MCF 10A (cell line): Measurements from ENCODE around the gene BRIX1. TPM values are rescaled to one million over a fixed set of nuclear protein-coding genes. Genes with fewer than 3 reads are reported as not detected.

Experiments used
- BruUV-seq: library from RNA; stranded (reverse); fragments of 400-500 nt; replicated peaks from 2 replicates; lab custom pipeline; 2021; lab: Mats Ljungman, UMichigan
- CTCF ChIA-PET: fragments of 300-600 bp; sonication (Branson Sonifier 250); formaldehyde crosslinking; extraction: SDS; loops from one replicate; lab custom pipeline; 2021; ENCODE audit warnings: antibody characterized with exemption, inconsistent platforms; lab: Yijun Ruan, JAX
- POLR2A ChIA-PET: fragments of 300-600, 350-650 bp; sonication (Branson Sonifier 250); formaldehyde crosslinking; extraction: SDS; loops from one replicate; lab custom pipeline; 2020; ENCODE audit warnings: antibody characterized with exemption, inconsistent platforms; lab: Yijun Ruan, JAX
- DNase-seq: peaks from one replicate; pipeline ENCODE4 v3.0.0-alpha.2; 2018; ENCODE audit not compliant: unreplicated experiment
- H3K27ac Mint-ChIP-seq: one replicate; pipeline ENCODE4 v1.8.0; 2022; ENCODE audit warnings: mild to moderate bottlenecking, low read depth, mixed read lengths; ENCODE audit not compliant: unreplicated experiment
- H3K27me3 Mint-ChIP-seq: one replicate; pipeline ENCODE4 v1.8.0; 2022; ENCODE audit warnings: mixed read lengths; ENCODE audit not compliant: insufficient read depth, unreplicated experiment
- H3K36me3 Mint-ChIP-seq: one replicate; pipeline ENCODE4 v1.8.0; 2022; ENCODE audit warnings: mild to moderate bottlenecking, moderate library complexity, mixed read lengths; ENCODE audit not compliant: insufficient read depth, unreplicated experiment
- H3K4me1 Mint-ChIP-seq: one replicate; pipeline ENCODE4 v1.8.0; 2022; ENCODE audit warnings: mixed read lengths; ENCODE audit not compliant: insufficient read depth, unreplicated experiment
- H3K4me3 Mint-ChIP-seq: one replicate; pipeline ENCODE4 v1.8.0; 2022; ENCODE audit warnings: mild to moderate bottlenecking, moderate library complexity, mixed read lengths; ENCODE audit not compliant: unreplicated experiment
- H3K9me3 Mint-ChIP-seq: one replicate; pipeline ENCODE4 v1.8.0; 2022; ENCODE audit warnings: mixed read lengths; ENCODE audit not compliant: unreplicated experiment
- intact Hi-C: fragments of 100-400 bp; cut with micrococcal nuclease; formaldehyde crosslinking; loops from 2 replicates; pipeline ENCODE4 v1.14.1; 2022
- total RNA-seq: library from RNA; stranded (reverse); gene quantifications from 2 replicates; pipeline ENCODE4 v1.2.3, GENCODE V29; 2022
- TF ChIP-seq, protein P1 (sequence below): fragments of 200-600 bp; IDR thresholded peaks from one replicate; pipeline ENCODE4 v1.8.0; 2022; ENCODE audit warnings: antibody characterized with exemption, mild to moderate bottlenecking; ENCODE audit not compliant: unreplicated experiment

The BRIX1 gene
- total RNA-seq, 1 experiment from 2014 or later = 50.8 TPM

DNA sequence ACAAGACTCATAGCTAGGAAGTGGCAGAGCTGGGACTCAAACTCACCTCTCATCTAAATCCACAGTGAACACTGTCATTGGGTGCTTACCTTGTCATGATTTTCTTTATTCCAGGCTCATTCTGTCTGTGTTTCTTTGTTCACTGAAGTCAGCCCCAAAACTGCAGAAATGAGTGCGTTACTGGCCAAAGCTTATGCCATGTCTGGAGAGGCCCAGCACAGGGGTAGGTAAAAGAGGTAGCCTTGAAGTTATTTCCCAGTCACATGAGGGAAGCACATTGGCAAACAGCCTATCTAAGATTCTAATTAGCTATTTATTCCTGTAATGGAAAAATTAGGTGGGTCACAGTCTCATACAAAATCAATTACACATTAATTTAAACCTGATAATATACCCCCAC is 46.7 kb upstream of the BRIX1 start:
- TF ChIP-seq, protein P1, sequence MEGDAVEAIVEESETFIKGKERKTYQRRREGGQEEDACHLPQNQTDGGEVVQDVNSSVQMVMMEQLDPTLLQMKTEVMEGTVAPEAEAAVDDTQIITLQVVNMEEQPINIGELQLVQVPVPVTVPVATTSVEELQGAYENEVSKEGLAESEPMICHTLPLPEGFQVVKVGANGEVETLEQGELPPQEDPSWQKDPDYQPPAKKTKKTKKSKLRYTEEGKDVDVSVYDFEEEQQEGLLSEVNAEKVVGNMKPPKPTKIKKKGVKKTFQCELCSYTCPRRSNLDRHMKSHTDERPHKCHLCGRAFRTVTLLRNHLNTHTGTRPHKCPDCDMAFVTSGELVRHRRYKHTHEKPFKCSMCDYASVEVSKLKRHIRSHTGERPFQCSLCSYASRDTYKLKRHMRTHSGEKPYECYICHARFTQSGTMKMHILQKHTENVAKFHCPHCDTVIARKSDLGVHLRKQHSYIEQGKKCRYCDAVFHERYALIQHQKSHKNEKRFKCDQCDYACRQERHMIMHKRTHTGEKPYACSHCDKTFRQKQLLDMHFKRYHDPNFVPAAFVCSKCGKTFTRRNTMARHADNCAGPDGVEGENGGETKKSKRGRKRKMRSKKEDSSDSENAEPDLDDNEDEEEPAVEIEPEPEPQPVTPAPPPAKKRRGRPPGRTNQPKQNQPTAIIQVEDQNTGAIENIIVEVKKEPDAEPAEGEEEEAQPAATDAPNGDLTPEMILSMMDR = no peak
- Mint-ChIP-seq H3K27ac (no peak overlapping the region), H3K27me3 (no peaks in the 10 kb centered on the region), H3K36me3 (no peaks in the 10 kb centered on the region), H3K4me1 (no peaks in the 10 kb centered on the region), H3K4me3 (no peak overlapping the region), H3K9me3 (no peaks in the 10 kb centered on the region)
- POLR2A ChIA-PET = interaction anchor here (0.5 to 1.1 kb wide), 2 partner anchors 27 to 28 kb away, joined by 3 read pairs; no protein-coding TSS in a partner anchor
- CTCF ChIA-PET = interaction anchor here (1.2 kb wide), 1 partner anchor 257 kb away, joined by 3 read pairs; no protein-coding TSS in a partner anchor
- no peak for DNase-seq
- intact Hi-C loops = no loop called here
- no TSS peak for BruUV-seq

GRCh38 chr5:34869256-34869655 is 46.3 kb upstream of the BRIX1 start:
- Mint-ChIP-seq H3K9me3 (no peaks in the 10 kb centered on the region), H3K4me1 (no peaks in the 10 kb centered on the region), H3K4me3 (no peak overlapping the region), H3K27ac (no peak overlapping the region), H3K27me3 (no peaks in the 10 kb centered on the region), H3K36me3 (no peaks in the 10 kb centered on the region)
- TF ChIP-seq, protein P1 = no peak
- intact Hi-C loops = no loop called here
- no peak for DNase-seq
- CTCF ChIA-PET = no interaction called here
- BruUV-seq = no TSS peak
- POLR2A ChIA-PET = interaction anchor here (0.5 to 1.1 kb wide), 2 partner anchors 27 to 28 kb away, joined by 3 read pairs; no protein-coding TSS in a partner anchor

GRCh38 chr5:34870382-34870781 is 45.1 kb upstream of the BRIX1 start:
- TF ChIP-seq, protein P1 = no peak
- intact Hi-C loops = no loop called here
- Mint-ChIP-seq H3K9me3 (no peaks in the 10 kb centered on the region), H3K27me3 (no peaks in the 10 kb centered on the region), H3K36me3 (no peaks in the 10 kb centered on the region), H3K27ac (no peak overlapping the region), H3K4me3 (no peak overlapping the region), H3K4me1 (no peaks in the 10 kb centered on the region)
- ChIA-PET POLR2A (no interaction called here), CTCF (interaction anchor here (1.1 kb wide), 2 partner anchors 333 to 384 kb away, joined by 3 to 8 read pairs; no protein-coding TSS in a partner anchor)
- DNase-seq = no peak
- BruUV-seq = no TSS peak

GRCh38 chr5:34876275-34876674 is 39.2 kb upstream of the BRIX1 start:
- Mint-ChIP-seq H3K9me3 (no peaks in the 10 kb centered on the region), H3K36me3 (no peaks in the 10 kb centered on the region), H3K4me1 (no peaks in the 10 kb centered on the region), H3K4me3 (no peak overlapping the region), H3K27me3 (no peaks in the 10 kb centered on the region), H3K27ac (no peak overlapping the region)
- no TSS peak for BruUV-seq
- ChIA-PET POLR2A (interaction anchor here (0.7 to 1.5 kb wide), 2 partner anchors 11 to 340 kb away, joined by 3 to 4 read pairs; no protein-coding TSS in a partner anchor), CTCF (interaction anchor here (0.8 kb wide), 1 partner anchor 22 kb away, joined by 3 read pairs; no protein-coding TSS in a partner anchor)
- TF ChIP-seq, protein P1 = no peak
- no peak for DNase-seq
- intact Hi-C loops = no loop called here
